PFSK-1 (cell line): Measurements from ENCODE around the gene ABI2.

Experiments used
- FOXP2 ChIP-seq: optimal IDR thresholded peaks from 2 replicates; pipeline ENCODE3; 2011; ENCODE audit warnings: borderline replicate concordance, control low read depth, inconsistent platforms; ENCODE audit not compliant: insufficient read depth; ENCODE audit errors: extremely low read length, extremely low read depth
- POLR2AphosphoS5 ChIP-seq: IDR thresholded peaks from 2 replicates; pipeline ENCODE4 v1.6.1; 2012; ENCODE audit warnings: low read depth, mild to moderate bottlenecking, control low read depth, low read length, moderate library complexity
- REST ChIP-seq, 2 experiments: IDR thresholded peaks; 2 replicates each; pipeline versions ENCODE4 v1.6.1 to v1.8.0; 2011 to 2012; ENCODE audit warnings: low read depth in 2 of 2, low read length in 2 of 2, control low read depth in 1 of 2, inconsistent platforms in 1 of 2, mild to moderate bottlenecking in 1 of 2, moderate library complexity in 1 of 2; ENCODE audit not compliant: insufficient read depth in 1 of 2

GRCh38 chr2:203383038-203383437 is 54.8 kb downstream of the ABI2 start:
- TF ChIP-seq POLR2AphosphoS5 (no peak), REST (IDR thresholded peaks at IDR 0.05; ENCODE audit: insufficient read depth in 1 of 2, low read depth in 2 of 2, low read length in 2 of 2) (no peak), FOXP2 (no peak)
